ENCODE data around the gene PVALB.

The PVALB gene

GRCh38 chr22:36840106-36840505, 23.3 kb upstream of the PVALB start:
- no peak for DNase-seq

GRCh38 chr22:36839356-36840073, 22.7 kb upstream of the PVALB start:
- DNase-seq, result no peak

DNA sequence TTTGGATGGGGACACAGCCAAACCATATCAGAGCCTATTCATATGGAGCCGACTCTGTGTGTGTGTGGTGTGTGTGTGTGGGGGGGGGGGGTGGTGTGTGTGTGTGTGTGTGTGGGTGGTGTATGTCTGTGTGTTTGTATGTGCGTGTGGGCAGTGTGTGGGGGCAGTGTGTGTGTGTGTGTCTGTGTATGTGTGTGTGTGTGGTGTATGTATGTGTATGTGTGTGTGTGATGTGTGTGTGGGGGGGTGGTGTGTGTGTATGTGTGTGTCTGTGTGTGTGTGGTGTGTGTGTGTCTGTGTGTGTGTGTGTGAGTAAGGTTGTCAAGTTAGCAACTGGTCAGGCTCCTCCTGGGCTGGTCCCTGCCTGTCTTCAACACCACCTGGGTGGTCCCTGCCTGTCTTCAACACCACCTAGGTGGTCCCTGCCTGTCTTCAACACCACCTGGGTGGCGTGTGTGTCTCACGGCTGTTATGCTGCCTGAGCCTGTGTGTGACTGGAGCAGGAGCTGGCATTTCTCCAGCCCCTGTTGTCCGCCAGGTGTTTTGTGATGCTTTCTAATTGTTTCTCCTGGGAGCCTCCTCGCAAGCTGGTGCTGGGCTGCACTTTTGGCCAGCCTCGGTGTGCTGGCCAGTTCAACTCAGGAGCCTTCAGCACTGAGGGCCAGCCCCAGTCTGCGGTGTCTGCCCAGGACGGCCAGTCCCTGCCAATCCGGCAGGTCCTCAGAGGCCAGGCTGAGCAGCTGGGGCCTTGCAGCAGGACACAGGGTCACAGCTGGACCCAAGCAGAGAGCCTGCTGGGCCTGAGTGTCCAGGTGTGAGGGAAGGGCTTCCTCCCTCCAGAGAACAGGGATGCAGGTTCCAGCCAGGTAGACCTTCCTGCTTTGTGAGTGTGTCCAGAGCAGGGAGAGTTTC, 21.5 kb upstream of the PVALB start:
- no peak for DNase-seq

GRCh38 chr22:36835903-36836302, 19.1 kb upstream of the PVALB start:
- DNase-seq, result no peak

DNA sequence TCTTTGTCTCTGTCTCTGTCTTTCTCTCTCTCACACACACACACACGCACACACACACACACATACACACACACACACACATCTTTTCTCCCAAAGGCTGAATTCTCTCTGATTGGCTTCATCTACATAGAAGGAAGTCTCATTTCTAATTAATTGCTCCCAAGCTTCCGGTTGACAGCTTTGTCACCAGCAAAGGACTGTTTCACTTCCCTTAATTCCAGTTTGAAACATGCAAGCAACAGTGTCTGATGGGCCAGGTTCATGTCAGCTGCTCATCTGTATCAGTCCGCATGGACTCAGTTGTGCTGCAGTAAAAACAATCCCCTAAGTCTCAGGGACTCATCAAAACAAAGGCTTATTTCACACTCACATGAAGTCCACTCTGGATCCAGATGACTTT, 16.2 kb upstream of the PVALB start:
- DNase-seq, result no peak

GRCh38 chr22:36831717-36832116, 14.9 kb upstream of the PVALB start:
- no peak for DNase-seq

DNA sequence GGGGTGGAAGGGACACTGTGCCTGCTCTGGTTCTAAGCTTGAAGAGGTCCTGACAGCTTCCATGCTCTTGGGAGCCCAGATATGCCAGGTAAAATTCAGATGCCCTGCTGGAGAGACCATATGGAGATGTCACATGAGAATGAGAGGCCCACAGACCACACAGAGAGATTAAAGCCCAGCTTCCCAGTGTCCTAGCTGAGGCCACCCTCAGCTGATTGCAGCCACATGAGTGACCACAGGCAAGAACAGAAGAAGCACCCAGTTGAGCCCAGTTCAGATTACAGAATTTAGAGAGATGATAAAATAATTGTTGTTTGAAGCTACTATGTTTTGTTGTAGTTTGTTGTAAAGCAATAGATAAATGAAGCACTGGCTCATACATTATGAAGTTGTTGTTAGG, 14.4 kb upstream of the PVALB start:
- no peak for DNase-seq

- no peak for DNase-seq
Observed at GRCh38 chr22:36830601-36831000, 13.8 kb upstream of the PVALB start.

GRCh38 chr22:36829370-36830002, 12.7 kb upstream of the PVALB start:
- DNase-seq, result no peak

- no peak for DNase-seq
Observed at GRCh38 chr22:36828815-36829214, 12.0 kb upstream of the PVALB start.

DNA sequence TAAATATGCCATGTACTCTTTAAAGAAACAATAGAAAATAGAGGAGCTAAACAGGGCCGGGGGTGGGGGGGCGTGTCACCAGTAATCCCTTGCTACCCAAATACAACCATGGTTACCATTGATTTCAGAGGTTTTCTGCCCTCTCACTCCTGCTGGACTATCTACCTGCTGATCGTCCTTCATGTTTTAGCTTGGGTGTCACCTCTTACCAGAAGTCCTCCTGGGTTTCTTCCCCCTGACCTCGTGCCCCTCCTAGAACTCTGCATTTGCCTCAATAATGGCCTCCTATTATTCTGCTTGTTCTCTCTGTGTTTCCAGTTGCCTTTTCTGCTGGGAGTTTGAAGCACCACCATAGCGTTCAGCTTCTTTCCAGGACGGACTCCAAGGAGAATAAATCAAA, 9.4 kb upstream of the PVALB start:
- no peak for DNase-seq

DNA sequence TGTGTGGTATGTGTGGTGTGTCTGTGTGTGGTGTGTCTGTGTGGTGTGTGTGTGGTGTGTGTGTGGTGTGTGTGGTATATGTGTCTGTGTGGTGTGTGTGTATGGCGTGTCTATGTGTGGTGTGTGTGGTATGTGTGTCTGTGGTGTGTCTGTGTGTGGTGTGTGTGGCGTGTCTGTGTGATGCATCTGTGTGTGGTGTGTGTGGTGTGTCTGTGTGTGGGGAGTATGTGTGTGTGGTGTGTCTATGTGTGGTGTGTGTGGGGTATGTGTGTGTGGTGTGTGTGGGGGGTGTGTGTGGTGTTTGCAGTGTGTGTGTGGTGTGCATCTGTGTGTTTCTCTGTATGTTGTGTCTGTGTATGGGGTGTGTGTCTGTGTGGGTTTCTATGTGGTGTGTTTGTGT, 7.8 kb upstream of the PVALB start:
- no peak for DNase-seq

GRCh38 chr22:36823186-36823839, 6.5 kb upstream of the PVALB start:
- no peak for DNase-seq

DNA sequence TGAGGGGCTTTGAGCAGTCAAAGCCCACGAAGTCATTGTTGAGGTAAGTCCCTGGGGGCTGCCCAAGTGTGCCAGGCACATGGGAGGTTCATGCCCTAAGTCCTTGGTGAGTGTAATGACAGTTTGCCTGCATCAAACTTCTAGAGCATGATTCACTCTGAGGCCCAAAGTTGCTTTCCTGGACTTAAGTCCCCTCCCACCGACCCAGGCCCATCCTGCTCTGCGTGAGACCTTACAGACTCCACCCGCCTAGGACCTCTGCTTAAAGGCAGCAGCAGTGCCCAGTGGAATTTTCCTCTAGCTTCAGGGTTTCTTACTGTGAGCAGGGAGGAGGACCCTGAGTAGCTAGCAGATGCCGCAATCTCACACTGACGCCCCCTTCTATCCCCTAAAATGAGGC, 5.7 kb upstream of the PVALB start:
- DNase-seq, result peak; percentile 77

- DNase-seq, result peak; percentile 79
Observed at GRCh38 chr22:36819112-36819511, 2.3 kb upstream of the PVALB start.

DNA sequence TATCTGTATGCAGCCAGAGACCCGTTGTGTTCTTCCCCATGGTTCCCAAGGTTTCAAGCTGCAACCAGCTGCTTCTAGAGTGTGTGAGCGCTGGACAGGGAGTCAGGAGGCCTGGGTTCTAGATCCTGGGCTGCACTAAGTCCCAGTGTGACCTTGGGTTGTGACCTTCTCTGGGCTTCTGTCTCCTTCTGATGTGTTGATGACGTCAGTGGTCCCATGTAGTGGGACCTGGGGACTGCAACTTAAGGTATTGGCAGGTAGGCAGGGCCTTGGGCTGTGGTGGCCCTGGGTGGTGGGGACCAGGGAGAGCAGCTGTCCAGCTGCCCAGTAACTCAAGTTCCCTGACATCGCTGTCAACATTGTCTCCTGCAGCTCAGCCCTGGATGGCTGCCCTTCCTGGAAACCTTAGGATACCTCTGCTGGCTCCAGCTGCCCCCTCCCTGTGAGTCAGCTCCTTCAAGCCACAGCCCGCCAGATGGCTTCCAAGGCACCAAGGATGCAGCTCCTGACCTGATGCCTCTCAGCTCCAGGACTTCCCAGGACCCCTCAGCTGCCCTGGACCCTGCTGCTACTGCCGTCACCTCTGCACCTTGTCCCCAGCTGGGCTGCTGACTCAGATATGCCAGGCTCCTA, 1.3 kb upstream of the PVALB start:
- DNase-seq, result no peak

DNA sequence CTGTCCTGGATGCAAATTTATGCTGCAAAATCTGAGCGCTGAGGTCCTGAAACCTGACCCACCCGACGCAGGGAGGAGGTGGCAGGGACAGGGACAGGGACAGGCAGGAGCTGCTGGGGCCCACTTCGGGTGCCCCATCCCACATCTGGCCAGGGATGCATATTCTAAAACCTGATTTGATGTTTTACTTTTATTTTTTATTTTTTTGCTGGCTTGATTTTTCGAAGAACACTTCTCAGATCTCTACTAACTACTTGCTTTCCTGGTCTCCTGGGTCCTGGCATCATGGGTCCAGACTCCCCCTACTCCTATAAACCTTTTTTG, 652 bp upstream of the PVALB start:
- no peak for DNase-seq

DNA sequence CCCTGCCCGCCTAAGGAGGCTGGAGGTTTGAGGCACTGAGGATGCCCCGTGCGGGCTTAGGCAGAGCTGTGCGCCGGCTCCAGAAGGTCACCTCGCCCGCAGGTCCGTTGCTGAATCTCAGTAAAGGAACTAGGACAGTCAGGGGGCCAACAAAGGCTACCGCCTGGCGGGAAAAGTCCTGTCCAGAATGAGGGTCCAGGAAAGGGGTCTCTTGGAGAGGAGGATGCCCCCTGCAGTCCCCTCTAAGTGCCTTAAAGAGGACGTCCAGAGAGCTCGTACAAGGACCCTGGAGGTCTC, 548 bp downstream of the PVALB start:
- no peak for DNase-seq

DNA sequence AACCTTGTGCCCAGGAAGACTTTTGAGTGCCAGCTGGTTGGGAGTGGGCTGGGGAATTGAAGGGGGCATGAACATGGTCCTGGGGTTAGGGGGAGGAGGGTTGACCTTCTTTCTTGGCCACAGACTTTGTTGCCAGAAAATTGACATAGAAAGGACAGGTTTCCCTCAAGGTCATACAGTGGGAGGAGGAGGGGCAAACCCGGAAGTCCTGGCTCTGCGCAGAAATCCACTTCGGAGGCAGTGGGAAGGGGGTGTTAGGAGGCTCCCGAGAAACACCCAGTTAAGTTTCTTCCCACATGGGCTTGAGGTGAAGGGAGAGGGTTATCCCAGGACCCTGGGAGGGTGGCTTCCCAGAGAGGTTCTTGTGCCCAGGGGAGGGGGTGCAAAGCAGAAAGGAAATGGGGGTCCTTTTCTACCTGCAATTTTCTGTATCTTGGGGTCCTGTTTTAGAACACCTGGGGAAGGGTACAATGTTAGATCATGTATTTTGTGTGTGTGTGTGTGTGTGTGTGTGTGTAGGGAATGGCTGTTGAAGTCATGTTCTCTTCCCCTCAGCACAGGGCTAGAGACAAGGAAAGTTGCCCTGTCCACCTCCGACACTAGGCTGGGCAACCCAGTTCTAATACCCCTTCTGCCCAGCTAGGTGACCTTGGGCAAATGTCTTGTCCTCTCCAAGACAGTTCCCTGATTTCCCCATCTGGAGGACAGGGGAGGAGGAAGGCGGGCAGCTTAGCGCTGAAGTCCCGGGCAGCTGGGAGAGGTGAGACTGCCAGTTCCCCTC, 1.1 kb downstream of the PVALB start:
- DNase-seq, result no peak

DNA sequence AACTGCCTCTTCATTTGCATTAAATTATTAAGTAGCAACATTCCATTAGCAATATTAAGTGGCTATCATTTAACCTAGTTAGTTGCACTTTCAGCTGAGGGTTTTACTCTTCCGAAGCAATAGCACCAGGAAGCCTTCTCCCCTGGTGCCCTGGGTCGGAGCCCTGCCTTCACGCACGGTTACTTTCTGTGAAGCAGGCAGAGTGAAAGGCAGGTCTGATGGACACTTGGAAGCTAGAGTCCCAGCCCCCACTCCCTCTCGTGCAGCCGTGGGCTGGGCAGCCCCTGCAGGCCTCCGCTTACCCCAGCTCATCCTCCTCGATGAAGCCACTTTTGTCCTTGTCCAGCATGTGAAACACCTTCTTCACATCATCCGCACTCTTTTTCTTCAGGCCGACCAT, 2.0 kb downstream of the PVALB start:
- DNase-seq, result no peak

DNA sequence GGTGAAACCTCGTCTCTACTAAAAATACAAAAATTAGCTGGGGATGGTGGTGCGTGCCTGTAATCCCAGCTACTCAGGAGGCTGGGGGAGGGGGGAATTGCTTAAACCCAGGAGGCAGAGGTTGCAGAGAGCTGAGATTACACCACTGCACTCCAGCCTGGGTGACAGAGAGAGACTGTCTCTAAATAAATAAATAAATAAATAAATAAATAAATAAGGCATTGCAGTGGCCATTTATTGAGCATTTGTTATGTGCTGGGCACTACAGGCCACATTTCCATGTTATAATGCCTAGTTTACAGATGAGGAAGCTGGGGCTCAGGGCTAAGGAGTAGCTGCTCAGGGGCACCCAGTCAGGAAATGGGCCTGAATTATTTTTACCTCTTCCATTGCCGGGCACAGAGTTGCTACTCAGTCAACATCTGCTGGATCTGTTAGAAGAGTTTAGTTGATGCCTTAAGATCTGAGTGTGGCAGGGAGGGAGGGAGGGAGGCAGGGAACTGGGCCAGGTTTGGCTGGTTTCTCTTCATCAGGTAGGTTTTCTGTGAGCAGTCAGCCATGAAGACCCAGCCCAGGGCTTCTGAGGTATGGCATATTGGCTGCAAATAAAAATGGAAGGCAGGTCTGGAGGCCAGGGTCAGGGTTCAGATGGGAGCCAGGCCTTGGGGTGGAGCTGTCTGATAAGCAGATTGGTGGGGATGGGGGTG, 5.6 kb downstream of the PVALB start:
- no peak for DNase-seq

DNA sequence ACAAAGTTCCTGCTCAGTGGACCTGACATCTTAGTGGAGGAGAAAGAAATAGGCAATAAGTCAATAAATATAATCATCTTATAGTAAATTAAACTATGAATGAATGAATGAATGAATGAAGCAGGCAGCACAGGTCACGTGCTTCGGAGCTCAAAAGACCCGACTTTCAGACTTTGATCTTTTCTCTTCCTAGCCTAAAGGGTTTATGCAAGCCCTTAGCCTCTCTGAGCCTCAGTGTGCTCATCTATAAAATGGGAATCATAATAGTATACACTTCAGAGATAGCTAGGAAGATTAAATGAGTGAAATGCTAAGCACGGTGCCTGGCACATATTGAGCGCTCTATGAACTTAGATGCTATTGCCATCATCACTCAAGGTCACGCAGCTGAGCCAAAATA, 7.5 kb downstream of the PVALB start:
- DNase-seq, result no peak
